HepG2 (cell line): ENCODE data around the gene SEC23IP. TPM values are rescaled to one million over a fixed set of nuclear protein-coding genes. Genes with fewer than 3 reads are reported as not detected.

Source experiments
- ATAC-seq: fragments of 200-7000 bp; cut with Tn5 transposase; 3 replicates; pipeline ENCODE4 v1.9.1; 2020; ENCODE audit warnings: mild to moderate bottlenecking, moderate library complexity
- BruUV-seq: library from RNA; stranded (reverse); fragments of 400-500 nt; replicated peaks from 2 replicates; lab custom pipeline; 2021; lab: Mats Ljungman, UMichigan
- CTCF ChIA-PET: fragments of 300-600 bp; formaldehyde crosslinking; extraction: SDS; loops from one replicate; lab custom pipeline; 2021; ENCODE audit warnings: low total read pairs, inconsistent platforms, low intra/inter-chr PET ratio; lab: Yijun Ruan, JAX
- POLR2A ChIA-PET: fragments of 350-600 bp; sonication (Branson Sonifier 250); formaldehyde crosslinking; loops from one replicate; lab custom pipeline; 2020; ENCODE audit warnings: antibody characterized with exemption, inconsistent platforms; lab: Yijun Ruan, JAX
- DNase-seq: peaks from one replicate; pipeline ENCODE4 v3.0.0-alpha.2; 2015; ENCODE audit warnings: low spot score
- FAIRE-seq: peaks from 3 replicates; lab custom pipeline; 2011; peaks lifted over from hg19 to GRCh38; lab: Jason Lieb, UNC
- H2AFZ ChIP-seq: one replicate; pipeline ENCODE4 v1.6.1; 2011; ENCODE audit warnings: low read length, inconsistent platforms
- H3K27ac ChIP-seq: fragments of 300-600 bp; 3 replicates; pipeline ENCODE4 v1.8.0; 2011; ENCODE audit warnings: mixed run types, mild to moderate bottlenecking, mixed read lengths, low read length, inconsistent platforms; ENCODE audit not compliant: insufficient read depth; ENCODE audit errors: extremely low read length
- H3K27me3 ChIP-seq, 2 experiments: fragments of 200-600 bp in 1 of 2; 2 replicates in 1 of 2; 3 replicates in 1 of 2; pipeline versions ENCODE4 v1.6.0 to v1.8.0; 2011; ENCODE audit warnings: low read length in 2 of 2, mild to moderate bottlenecking in 2 of 2, moderate library complexity in 2 of 2, inconsistent platforms in 1 of 2; ENCODE audit not compliant: insufficient read depth in 2 of 2, control insufficient read depth in 1 of 2
- H3K36me3 ChIP-seq, 2 experiments: fragments of 200-600 bp in 1 of 2; replicated peaks in 1 of 2; 2 replicates in 1 of 2; 3 replicates in 1 of 2; pipeline versions ENCODE4 v1.5.1 to v1.8.0; 2011; ENCODE audit warnings: low read length in 2 of 2, inconsistent platforms in 1 of 2; ENCODE audit not compliant: insufficient read depth in 2 of 2, control insufficient read depth in 1 of 2
- H3K4me1 ChIP-seq: 2 replicates; pipeline ENCODE4 v1.5.1; 2012; ENCODE audit warnings: low read length, inconsistent platforms; ENCODE audit not compliant: insufficient read depth
- H3K4me2 ChIP-seq: 2 replicates; pipeline ENCODE4 v1.6.0; 2011; ENCODE audit warnings: low read depth, low read length, inconsistent platforms
- H3K4me3 ChIP-seq, 3 experiments: fragments of 200-600 bp in 1 of 3; sonication (generic), shearing (Covaris generic) in 1 of 3; replicated peaks in 1 of 3; 2 replicates each; pipeline ENCODE4 v1.5.1; 2011 to 2016; ENCODE audit warnings: low read length in 3 of 3, inconsistent platforms in 2 of 3, low read depth in 2 of 3, mild to moderate bottlenecking in 2 of 3, control low read depth in 1 of 3, mixed read lengths in 1 of 3; ENCODE audit not compliant: insufficient read depth in 1 of 3
- H3K79me2 ChIP-seq: one replicate; pipeline ENCODE4 v1.6.1; 2011; ENCODE audit warnings: low read length, inconsistent platforms; ENCODE audit not compliant: insufficient read depth
- H3K9ac ChIP-seq: 2 replicates; pipeline ENCODE4 v1.6.0; 2011; ENCODE audit warnings: mild to moderate bottlenecking, low read depth, low read length, inconsistent platforms; ENCODE audit not compliant: insufficient read depth
- H3K9me3 ChIP-seq: 2 replicates; pipeline ENCODE4 v1.5.1; 2012; ENCODE audit warnings: mild to moderate bottlenecking, low read length
- H4K20me1 ChIP-seq: 2 replicates; pipeline ENCODE4 v1.6.0; 2011; ENCODE audit warnings: inconsistent platforms, mild to moderate bottlenecking, low read length, moderate library complexity; ENCODE audit not compliant: insufficient read depth
- CENPX ChIP-seq: sonication (generic); formaldehyde crosslinking; IDR thresholded peaks from 2 replicates; pipeline ENCODE4 v1.9.0; 2021; ENCODE audit warnings: mild to moderate bottlenecking, missing genetic modification reagents, moderate library complexity
- FOXA1 ChIP-seq, 2 experiments: fragments of 450-650 bp in 1 of 2; sonication (generic) in 1 of 2; formaldehyde crosslinking in 1 of 2; IDR thresholded peaks; 2 replicates each; pipeline versions ENCODE4 v1.4.0 to v1.6.1; 2016 to 2020; ENCODE audit warnings: missing genetic modification reagents in 1 of 2
- HNRNPK ChIP-seq: fragments of 200-400 bp; formaldehyde crosslinking; IDR thresholded peaks from 2 replicates; pipeline ENCODE4 v1.6.1; 2018; ENCODE audit warnings: low read length, low read depth, moderate library complexity, mild to moderate bottlenecking; ENCODE audit not compliant: poor library complexity, severe bottlenecking
- IKZF5 ChIP-seq: IDR thresholded peaks from 2 replicates; pipeline ENCODE4 v1.6.1; 2018; ENCODE audit warnings: missing genetic modification reagents, mild to moderate bottlenecking, missing compliant biosample characterization
- KLF6 ChIP-seq: IDR thresholded peaks from 2 replicates; pipeline ENCODE4 v1.8.0; 2016; ENCODE audit warnings: missing biosample characterization, missing genetic modification reagents
- MIER2 ChIP-seq: IDR thresholded peaks from 2 replicates; pipeline ENCODE4 v1.6.1; 2016; ENCODE audit warnings: missing biosample characterization, missing genetic modification reagents
- ZBTB8A ChIP-seq: sonication (generic); formaldehyde crosslinking; IDR thresholded peaks from 2 replicates; pipeline ENCODE4 v1.4.0; 2020; ENCODE audit warnings: mild to moderate bottlenecking, low read depth, missing genetic modification reagents, borderline replicate concordance
- ZC3H4 ChIP-seq: sonication (generic); formaldehyde crosslinking; IDR thresholded peaks from 2 replicates; pipeline ENCODE4 v1.4.0; 2020; ENCODE audit warnings: missing genetic modification reagents, borderline replicate concordance
- ZNF556 ChIP-seq: sonication (generic); formaldehyde crosslinking; IDR thresholded peaks from 2 replicates; pipeline ENCODE4 v1.4.0; 2020; ENCODE audit warnings: mild to moderate bottlenecking, missing genetic modification reagents, borderline replicate concordance
- WGBS: methylation state at CpG from one replicate; pipeline ENCODE4 v1.1.6; 2017; ENCODE audit warnings: low lambda C conversion rate; 5-methylcytosine and 5-hydroxymethylcytosine counted together
- in situ Hi-C: cut with HindIII; loops from 2 replicates; pipeline ENCODE4 v1.10.0; 2017; ENCODE audit warnings: low pct_unique_long_range_greater_than_20kb; ENCODE audit not compliant: extremely low pct_ligation_motif_present
- intact Hi-C: fragments of 100-400 bp; cut with micrococcal nuclease; formaldehyde crosslinking; loops from one replicate; pipeline ENCODE4 v1.10.0; 2022; ENCODE audit not compliant: unreplicated experiment
- polyA plus RNA-seq, 8 experiments: library from polyadenylated mRNA; depleted of rRNA in 3 of 8; stranded (reverse) in 7 of 8; unstranded in 1 of 8; fragments of >200 nt; fragmentation: Illumina TruSeq in 4 of 8; extraction: Trizol in 4 of 8; gene quantifications; 2 replicates each; pipeline versions ENCODE4 v1.2.1 to v1.2.3, GENCODE V29; 2011 to 2016; ENCODE audit warnings: low read depth in 4 of 8, missing spikeins in 1 of 8, mixed read lengths in 1 of 8; ENCODE audit not compliant: insufficient read depth in 1 of 8
- total RNA-seq, 5 experiments: library from RNA; depleted of rRNA; stranded (reverse); fragments of >200 nt; fragmentation: Illumina TruSeq; extraction: Trizol; gene quantifications; 2 replicates each; pipeline ENCODE4 v1.2.3, GENCODE V29; 2016; ENCODE audit warnings: low read depth in 1 of 5
- TF ChIP-seq, protein P1 (sequence below): IDR thresholded peaks from 2 replicates; pipeline ENCODE4 v1.6.1; 2016; ENCODE audit warnings: mild to moderate bottlenecking, missing biosample characterization, missing genetic modification reagents

Gene SEC23IP
- total and polyA plus RNA-seq, 2 of the 13 experiments (the other 11 are each of a cell fraction or from before 2014, with no cell fraction given): 32.3 to 57.7 TPM

GRCh38 chr10:119898577-119898976 lies 6.0 kb downstream of the SEC23IP start:
- POLR2A ChIA-PET: no interaction called here
- FAIRE-seq: no peak
- peaks cover 11 to 28% of the 10 kb centered on the region in 2 experiments for H3K36me3 ChIP-seq
- no peak for ATAC-seq
- WGBS: 97% methylated on average over 4 of the region's 4 CpGs
- DNase-seq: no peak
- intact Hi-C loops: no loop called here
- H4K20me1 ChIP-seq: peaks cover 16% of the 10 kb centered on the region
- H2AFZ ChIP-seq: no peak overlapping the region
- peaks cover 82% of the 10 kb centered on the region for H3K79me2 ChIP-seq
- BruUV-seq: no TSS peak
- no peak for TF ChIP-seq ZC3H4
- no peak for TF ChIP-seq HNRNPK
- no peak for TF ChIP-seq CENPX (CRISPR knock-in tag)
- TF ChIP-seq KLF6 (CRISPR knock-in tag): no peak
- no peak for TF ChIP-seq ZBTB8A
- no peak for TF ChIP-seq MIER2 (CRISPR knock-in tag)
- no peak for TF ChIP-seq FOXA1 (IDR thresholded peaks at IDR 0.05)
- no peak for TF ChIP-seq FOXA1 (CRISPR knock-in tag; IDR thresholded peaks at IDR 0.05)
- TF ChIP-seq ZNF556 (CRISPR knock-in tag): no peak
- no peak for TF ChIP-seq IKZF5 (CRISPR knock-in tag)
- TF ChIP-seq, protein P1, sequence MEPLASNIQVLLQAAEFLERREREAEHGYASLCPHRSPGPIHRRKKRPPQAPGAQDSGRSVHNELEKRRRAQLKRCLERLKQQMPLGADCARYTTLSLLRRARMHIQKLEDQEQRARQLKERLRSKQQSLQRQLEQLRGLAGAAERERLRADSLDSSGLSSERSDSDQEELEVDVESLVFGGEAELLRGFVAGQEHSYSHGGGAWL (CRISPR knock-in tag): no peak
- no peaks in the 10 kb centered on the region for H3K27me3 ChIP-seq
- H3K9ac ChIP-seq: no peak overlapping the region
- H3K9me3 ChIP-seq: no peaks in the 10 kb centered on the region
- in situ Hi-C loops: no loop called here
- no peak overlapping the region for H3K4me2 ChIP-seq
- H3K27ac ChIP-seq: no peak overlapping the region
- CTCF ChIA-PET: no interaction called here
- H3K4me3 ChIP-seq: no peak overlapping the region
- H3K4me1 ChIP-seq: peaks cover 68% of the 10 kb centered on the region
